ENCODE data around the gene ZNF280B. TPM values are rescaled to one million over a fixed set of nuclear protein-coding genes. Genes with fewer than 3 reads are reported as not detected.

ZNF280B gene
- total RNA-seq, 4 donors from 2014 or later: 0.08 to 0.19 (median 0.18) TPM; not detected in 1

DNA sequence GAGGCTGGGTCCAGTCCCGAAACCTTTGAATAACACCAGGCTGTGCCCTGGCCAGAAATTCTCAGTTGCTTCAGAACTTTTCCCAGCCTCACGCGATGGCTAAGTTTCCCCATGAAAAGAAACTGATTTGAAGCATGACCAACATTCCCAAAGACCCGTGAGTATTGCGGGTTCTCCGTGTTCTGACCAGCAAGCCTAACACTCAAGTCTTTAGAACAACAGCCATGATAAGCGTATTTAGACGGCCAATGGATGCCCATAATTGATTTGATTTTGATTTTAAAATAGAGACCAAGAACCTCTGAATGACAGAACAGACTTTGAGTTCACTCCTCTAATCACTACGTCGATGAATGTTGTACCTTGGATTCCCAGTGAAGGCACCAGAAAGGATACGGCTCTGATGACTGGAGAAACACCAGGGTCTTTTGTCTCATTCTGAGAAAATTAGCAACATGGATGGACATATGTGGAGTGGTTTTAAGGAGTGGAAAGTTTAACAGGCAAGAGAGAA is 43.9 kb downstream of the ZNF280B start:
- peaks cover 0 to 61% (median 0%) of the 10 kb centered on the region in 4 donors for H3K27me3 ChIP-seq
- 79 to 82% methylated on average over 11 of the region's 11 CpGs for whole genome bisulfite sequencing, 2 donors
- no peaks in the 10 kb centered on the region for H3K4me1 ChIP-seq
- H3K4me3 ChIP-seq: no peak overlapping the region
- no peak overlapping the region for H3K27ac ChIP-seq
- DNase-seq: no peak
- H3K36me3 ChIP-seq: no peaks in the 10 kb centered on the region
- intact Hi-C loops (cut with DNase I): no loop called here
- H3K9me3 ChIP-seq: peaks cover 0 to 24% (median 8%) of the 10 kb centered on the region in 3 donors
- TF ChIP-seq, protein P1, sequence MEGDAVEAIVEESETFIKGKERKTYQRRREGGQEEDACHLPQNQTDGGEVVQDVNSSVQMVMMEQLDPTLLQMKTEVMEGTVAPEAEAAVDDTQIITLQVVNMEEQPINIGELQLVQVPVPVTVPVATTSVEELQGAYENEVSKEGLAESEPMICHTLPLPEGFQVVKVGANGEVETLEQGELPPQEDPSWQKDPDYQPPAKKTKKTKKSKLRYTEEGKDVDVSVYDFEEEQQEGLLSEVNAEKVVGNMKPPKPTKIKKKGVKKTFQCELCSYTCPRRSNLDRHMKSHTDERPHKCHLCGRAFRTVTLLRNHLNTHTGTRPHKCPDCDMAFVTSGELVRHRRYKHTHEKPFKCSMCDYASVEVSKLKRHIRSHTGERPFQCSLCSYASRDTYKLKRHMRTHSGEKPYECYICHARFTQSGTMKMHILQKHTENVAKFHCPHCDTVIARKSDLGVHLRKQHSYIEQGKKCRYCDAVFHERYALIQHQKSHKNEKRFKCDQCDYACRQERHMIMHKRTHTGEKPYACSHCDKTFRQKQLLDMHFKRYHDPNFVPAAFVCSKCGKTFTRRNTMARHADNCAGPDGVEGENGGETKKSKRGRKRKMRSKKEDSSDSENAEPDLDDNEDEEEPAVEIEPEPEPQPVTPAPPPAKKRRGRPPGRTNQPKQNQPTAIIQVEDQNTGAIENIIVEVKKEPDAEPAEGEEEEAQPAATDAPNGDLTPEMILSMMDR (IDR thresholded peaks at IDR 0.05): no peak
- TF ChIP-seq POLR2A (IDR thresholded peaks at IDR 0.05): no peak

DNA sequence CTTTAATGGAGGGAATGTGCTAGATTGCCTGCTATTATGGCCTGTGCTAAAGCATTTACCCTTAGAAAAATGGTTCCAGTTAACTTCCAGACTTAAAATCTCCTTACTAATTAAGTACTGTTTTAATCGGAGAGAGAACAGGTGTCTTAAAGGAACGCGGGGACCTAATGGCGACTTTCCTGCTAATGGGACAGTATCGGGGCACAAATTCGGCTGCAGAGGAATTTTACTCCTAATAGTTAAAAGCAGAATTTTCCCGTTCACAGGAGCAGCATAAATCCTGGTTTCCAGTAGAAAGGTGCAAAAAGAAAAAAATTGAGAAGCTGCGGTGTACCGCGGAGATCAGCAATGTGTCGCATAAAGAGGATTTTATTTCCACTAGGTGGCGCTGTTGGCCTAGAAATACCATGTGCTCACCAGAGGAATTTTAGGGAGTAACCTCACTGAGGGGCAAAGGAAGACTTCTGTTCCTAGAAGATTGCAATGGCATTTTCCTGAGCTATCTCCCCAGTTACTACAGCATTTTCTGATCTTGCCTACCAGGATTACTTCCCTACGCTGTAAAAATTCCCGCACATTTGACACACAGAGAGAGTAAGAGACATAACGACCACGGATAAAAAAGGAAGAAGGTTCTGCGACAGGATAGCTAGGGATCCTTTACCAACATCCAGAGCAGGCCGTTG is 44.5 kb downstream of the ZNF280B start:
- peaks cover 0 to 24% (median 14%) of the 10 kb centered on the region in 3 donors for H3K9me3 ChIP-seq
- DNase-seq: no peak
- peaks cover 0 to 64% (median 0%) of the 10 kb centered on the region in 4 donors for H3K27me3 ChIP-seq
- no peak for TF ChIP-seq POLR2A (IDR thresholded peaks at IDR 0.05)
- TF ChIP-seq, protein P1 (IDR thresholded peaks at IDR 0.05): peak; percentile 55 to 68 (median 62)
- no peaks in the 10 kb centered on the region for H3K4me1 ChIP-seq
- H3K4me3 ChIP-seq: no peak overlapping the region
- no peaks in the 10 kb centered on the region for H3K36me3 ChIP-seq
- H3K27ac ChIP-seq: no peak overlapping the region
- intact Hi-C loops (cut with DNase I): no loop called here
- 27 to 34% methylated on average over 17 to 18 of the region's 18 CpGs for WGBS, 2 donors

DNA sequence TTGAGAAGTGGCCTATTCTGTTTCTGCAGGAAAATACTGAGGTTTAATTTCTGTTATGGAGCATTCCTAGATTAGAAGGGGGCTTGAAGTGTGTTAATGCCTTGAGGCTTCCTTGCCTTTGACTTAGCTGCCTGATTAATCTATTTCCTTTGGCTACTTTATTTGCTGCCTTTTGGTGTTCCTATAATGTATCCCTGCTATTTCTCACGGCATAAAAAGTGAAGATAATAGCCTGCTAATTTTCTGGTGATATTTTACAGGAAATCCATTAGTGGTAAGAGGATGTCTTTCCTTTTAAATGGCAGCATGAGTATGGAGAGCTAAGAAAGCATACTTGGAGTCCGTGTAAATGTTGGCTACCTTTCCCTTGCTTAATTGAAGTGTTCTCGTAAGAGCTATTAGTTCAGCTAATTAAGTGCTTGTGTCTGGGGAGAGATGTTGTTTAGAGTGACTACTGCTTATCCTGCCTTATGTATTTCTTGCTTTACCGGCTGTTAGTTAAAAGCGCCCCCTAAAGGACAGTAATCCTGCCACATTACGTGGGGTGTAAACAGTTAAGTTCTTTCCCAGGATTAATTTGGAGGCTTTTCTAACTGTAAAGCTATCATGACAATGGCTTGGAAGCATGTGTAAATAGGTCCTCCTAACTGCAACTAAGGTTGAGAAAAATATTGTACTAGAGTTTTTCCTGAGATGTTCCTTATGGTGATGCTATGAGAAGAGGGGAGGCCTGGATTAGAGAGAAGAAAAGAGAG is 45.6 kb downstream of the ZNF280B start:
- no peak for TF ChIP-seq POLR2A (IDR thresholded peaks at IDR 0.05)
- TF ChIP-seq, protein P1 (IDR thresholded peaks at IDR 0.05): no peak
- peaks cover 0 to 25% (median 23%) of the 10 kb centered on the region in 3 donors for H3K9me3 ChIP-seq
- 47 to 51% methylated on average over 6 of the region's 6 CpGs for whole genome bisulfite sequencing, 2 donors
- H3K4me1 ChIP-seq: no peaks in the 10 kb centered on the region
- H3K27ac ChIP-seq: no peak overlapping the region
- intact Hi-C loops (cut with DNase I): no loop called here
- no peak for DNase-seq
- no peaks in the 10 kb centered on the region for H3K36me3 ChIP-seq
- peaks cover 0 to 64% (median 0%) of the 10 kb centered on the region in 4 donors for H3K27me3 ChIP-seq
- H3K4me3 ChIP-seq: no peak overlapping the region

DNA sequence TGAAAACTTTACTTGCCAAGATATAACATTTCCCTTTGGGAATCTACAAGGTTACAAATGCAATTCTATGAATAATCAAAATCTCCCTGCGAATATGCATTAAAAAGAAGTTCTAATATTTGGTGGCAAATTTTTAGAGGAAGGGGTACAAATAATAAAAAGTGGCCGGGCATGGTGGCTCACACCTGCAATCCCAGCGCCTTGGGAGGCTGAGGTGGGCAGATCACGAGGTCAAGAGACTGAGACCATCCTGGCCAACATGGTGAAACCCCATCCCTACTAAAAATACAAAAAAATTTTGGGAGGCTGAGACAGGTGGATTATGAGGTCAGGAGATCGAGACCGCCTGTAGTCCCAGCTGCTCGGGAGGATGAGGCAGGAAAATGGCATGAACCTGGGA is 47.0 kb downstream of the ZNF280B start:
- intact Hi-C loops (cut with DNase I): no loop called here
- peaks cover 0 to 64% (median 0%) of the 10 kb centered on the region in 4 donors for H3K27me3 ChIP-seq
- H3K9me3 ChIP-seq: peaks cover 0 to 36% (median 23%) of the 10 kb centered on the region in 3 donors
- no peaks in the 10 kb centered on the region for H3K36me3 ChIP-seq
- no peak overlapping the region for H3K4me3 ChIP-seq
- H3K27ac ChIP-seq: no peak overlapping the region
- WGBS, 2 donors: 72 to 74% methylated on average over 7 of the region's 7 CpGs
- TF ChIP-seq, protein P1 (IDR thresholded peaks at IDR 0.05): no peak
- TF ChIP-seq POLR2A (IDR thresholded peaks at IDR 0.05): no peak
- no peak for DNase-seq
- no peaks in the 10 kb centered on the region for H3K4me1 ChIP-seq

DNA sequence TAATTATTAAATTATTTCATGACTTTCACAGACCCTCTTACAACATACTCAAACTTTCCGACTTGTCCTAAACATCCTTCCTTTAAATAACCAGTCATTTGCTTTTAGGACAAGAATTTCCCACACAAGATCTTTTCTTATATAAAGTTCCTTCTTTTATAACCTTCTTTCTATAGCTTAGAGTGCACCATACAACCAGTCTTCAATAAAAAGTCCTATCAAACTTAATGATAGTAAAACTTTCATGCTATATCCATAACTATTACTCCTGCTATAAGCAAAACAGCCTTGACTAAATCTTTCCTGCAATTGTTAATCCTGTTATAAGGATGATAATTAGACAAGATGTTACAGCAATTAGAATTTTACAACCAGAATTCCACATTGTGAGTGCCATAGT is 47.4 kb downstream of the ZNF280B start:
- Histone ChIP-seq H3K4me1 (no peaks in the 10 kb centered on the region), H3K27me3 (peaks cover 0 to 64% (median 0%) of the 10 kb centered on the region in 4 donors), H3K4me3 (no peak overlapping the region), H3K36me3 (no peaks in the 10 kb centered on the region), H3K9me3 (peaks cover 0 to 36% (median 23%) of the 10 kb centered on the region in 3 donors), H3K27ac (no peak overlapping the region)
- 67 to 76% methylated on average over 1 of the region's 1 CpG for WGBS, 2 donors
- no peak for DNase-seq
- intact Hi-C loops (cut with DNase I): no loop called here
- TF ChIP-seq POLR2A (IDR thresholded peaks at IDR 0.05): no peak
- TF ChIP-seq, protein P1 (IDR thresholded peaks at IDR 0.05): no peak
